ENCODE measurements around the gene GNAO1.

The GNAO1 gene

DNA sequence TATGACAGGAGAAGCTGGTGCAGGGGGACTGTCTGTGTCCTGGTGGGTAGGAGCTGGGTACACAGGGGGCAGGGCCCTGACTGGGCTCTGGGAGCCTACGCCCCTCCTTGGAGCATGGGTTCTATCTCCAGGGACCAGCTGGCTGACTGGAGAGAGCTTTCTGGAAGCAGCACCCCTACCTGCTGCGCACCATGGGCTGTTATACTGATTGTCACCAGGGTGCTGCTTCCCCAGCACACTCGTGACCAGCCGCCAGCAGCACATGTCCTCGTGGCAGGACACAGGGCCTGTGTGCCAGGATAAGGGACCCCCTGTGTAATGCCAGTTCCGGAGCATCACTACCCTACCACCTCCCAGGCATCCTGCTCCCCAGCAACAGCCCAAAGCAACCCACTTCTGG is 128.1 kb downstream of the GNAO1 start:
- no peak overlapping the region for H3K4me3 ChIP-seq (ENCODE audit: low read depth, low read length)
- TF ChIP-seq CTCF (IDR thresholded peaks at IDR 0.05; ENCODE audit: low read depth, low read length, missing control alignments), result no peak
- no peak for DNase-seq (ENCODE audit: low read depth)

- no peak for TF ChIP-seq CTCF (IDR thresholded peaks at IDR 0.05; ENCODE audit: low read depth, low read length, missing control alignments)
Observed at GRCh38 chr16:56320056-56320455, 128.8 kb downstream of the GNAO1 start.

DNA sequence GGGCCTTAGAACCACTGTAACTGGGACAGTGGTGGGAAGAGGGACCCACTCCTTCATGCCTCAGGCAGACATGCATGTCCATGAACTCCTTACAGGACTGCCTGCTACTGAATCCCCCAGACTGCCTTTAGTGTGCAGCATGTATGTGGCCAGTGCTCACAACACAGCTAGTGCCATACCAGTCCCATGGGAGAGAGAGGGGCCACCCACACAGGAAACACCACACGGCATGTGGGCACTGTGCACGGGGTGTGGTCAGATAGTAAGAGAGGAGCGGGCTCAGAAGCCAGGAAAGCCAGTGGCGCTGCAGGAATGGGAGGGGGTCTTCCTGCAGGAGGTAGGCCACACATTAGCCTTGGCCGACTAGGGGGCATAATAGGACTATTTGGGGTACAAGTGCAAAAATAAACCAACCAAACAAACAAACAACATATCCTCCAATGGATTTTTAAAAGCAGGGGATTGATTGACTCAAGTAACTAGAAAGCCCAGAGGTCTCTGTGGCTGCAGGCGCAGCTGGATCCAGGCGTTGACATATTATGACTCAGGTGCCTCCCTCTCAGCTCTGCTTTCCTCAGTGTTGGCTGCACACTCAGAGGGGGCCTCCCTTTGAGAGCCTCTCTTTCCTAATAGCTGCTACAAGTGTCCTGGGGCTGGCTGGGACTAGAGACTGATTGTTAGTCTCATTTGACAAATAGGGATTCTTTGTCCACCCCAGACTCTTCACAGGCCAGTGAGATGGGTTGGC is 129.7 kb downstream of the GNAO1 start:
- DNase-seq (ENCODE audit: low read depth), result no peak
- no peak overlapping the region for H3K4me3 ChIP-seq (ENCODE audit: low read depth, low read length)
- TF ChIP-seq CTCF (IDR thresholded peaks at IDR 0.05; ENCODE audit: low read depth, low read length, missing control alignments), result no peak

More at GRCh38 chr16:56320056-56320455, 128.8 kb downstream of the GNAO1 start:
- no peak for DNase-seq (ENCODE audit: low read depth)
- no peak overlapping the region for H3K4me3 ChIP-seq (ENCODE audit: low read depth, low read length)

GRCh38 chr16:56321571-56321970 is 130.3 kb downstream of the GNAO1 start:
- no peak overlapping the region for H3K4me3 ChIP-seq (ENCODE audit: low read depth, low read length)
- DNase-seq (ENCODE audit: low read depth), result no peak
- no peak for TF ChIP-seq CTCF (IDR thresholded peaks at IDR 0.05; ENCODE audit: low read depth, low read length, missing control alignments)

DNA sequence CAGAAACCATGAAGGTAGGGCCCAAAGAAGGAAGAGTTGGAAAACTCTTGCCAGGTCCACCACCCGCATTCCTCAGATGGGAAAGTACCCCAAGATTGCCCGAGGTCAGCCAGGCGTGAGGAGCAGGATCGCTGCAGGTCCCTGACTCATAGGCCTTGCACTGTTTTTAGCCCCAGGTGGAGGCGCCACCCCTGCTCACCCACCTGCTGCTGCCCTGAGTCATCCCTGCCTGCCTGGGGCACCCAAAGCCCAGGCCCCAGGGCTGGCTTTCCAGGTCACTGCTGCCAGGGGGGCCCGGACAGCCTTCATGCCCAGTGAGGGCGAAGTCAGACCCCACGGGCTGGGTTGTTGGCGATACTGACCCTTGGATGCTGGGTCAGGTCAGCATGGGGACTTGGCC is 133.1 kb downstream of the GNAO1 start:
- no peak overlapping the region for H3K4me3 ChIP-seq (ENCODE audit: low read depth, low read length)
- DNase-seq (ENCODE audit: low read depth), result no peak
- TF ChIP-seq CTCF (IDR thresholded peaks at IDR 0.05; ENCODE audit: low read depth, low read length, missing control alignments), result no peak

GRCh38 chr16:56325956-56326355 is 134.7 kb downstream of the GNAO1 start:
- H3K4me3 ChIP-seq (ENCODE audit: low read depth, low read length), result no peak overlapping the region
- no peak for DNase-seq (ENCODE audit: low read depth)
- TF ChIP-seq CTCF (IDR thresholded peaks at IDR 0.05; ENCODE audit: low read depth, low read length, missing control alignments), result no peak

Measured in GM12864 (cell line).